Peyer's patch (tissue), 4 donors: Measurements from ENCODE around the gene UNC5A.

Experiments used
- CTCF ChIP-seq, 6 experiments: fragments of 450-650 bp in 4 of 6; fragments of 200-600 bp in 2 of 6; sonication (generic) in 1 of 6; IDR thresholded peaks; one replicate each; pipeline ENCODE4 v1.5.1; 2017 to 2019; ENCODE audit warnings: antibody characterized with exemption in 6 of 6, mild to moderate bottlenecking in 3 of 6, moderate library complexity in 1 of 6
- POLR2A ChIP-seq, 2 donors: fragments of 450-650 bp; IDR thresholded peaks; one replicate each; pipeline ENCODE4 v1.5.1; 2017; ENCODE audit warnings: antibody characterized with exemption in 2 of 2, mild to moderate bottlenecking in 2 of 2, moderate library complexity in 2 of 2

GRCh38 chr5:176776141-176776865, 34.1 kb upstream of the UNC5A start:
- no peak for TF ChIP-seq CTCF (IDR thresholded peaks at IDR 0.05)
- no peak for TF ChIP-seq POLR2A (IDR thresholded peaks at IDR 0.05)
